22Rv1 (cell line): ENCODE measurements around the gene ZNF587.
"Not testable (repeated sequence)": the region's sequence is repeated elsewhere in the genome, so short reads cannot be mapped to it uniquely, and the experiment has no call there.

Source experiments
- ZFX ChIP-seq: fragments of 450-650 bp; IDR thresholded peaks from 2 replicates; pipeline ENCODE4 v1.6.1; 2017; ENCODE audit warnings: antibody characterized with exemption, borderline replicate concordance
- TF ChIP-seq, protein P1 (sequence below): fragments of 450-650 bp; IDR thresholded peaks from 2 replicates; pipeline ENCODE4 v1.5.1; 2017; ENCODE audit warnings: mild to moderate bottlenecking

DNA sequence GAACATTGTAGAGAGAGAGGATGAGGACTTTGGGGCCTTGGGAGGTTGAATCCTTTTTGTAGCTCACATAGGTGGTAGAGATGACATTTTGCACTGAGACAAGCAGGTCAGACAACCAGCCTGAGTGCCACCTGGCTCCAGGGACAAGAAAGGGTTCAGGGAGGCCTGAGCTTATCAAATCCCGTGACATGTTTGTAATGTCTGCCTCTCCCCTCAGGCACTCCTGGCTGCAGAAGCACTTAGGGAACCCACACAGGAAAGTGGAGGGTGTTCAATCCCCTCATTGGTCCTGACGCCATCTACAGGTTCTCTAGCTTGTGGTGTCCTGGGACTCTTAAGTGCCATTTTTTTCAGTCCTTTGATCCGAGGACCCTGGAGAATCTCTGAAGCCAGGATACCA, 28.6 kb upstream of the ZNF587 start:
- TF ChIP-seq, protein P1, sequence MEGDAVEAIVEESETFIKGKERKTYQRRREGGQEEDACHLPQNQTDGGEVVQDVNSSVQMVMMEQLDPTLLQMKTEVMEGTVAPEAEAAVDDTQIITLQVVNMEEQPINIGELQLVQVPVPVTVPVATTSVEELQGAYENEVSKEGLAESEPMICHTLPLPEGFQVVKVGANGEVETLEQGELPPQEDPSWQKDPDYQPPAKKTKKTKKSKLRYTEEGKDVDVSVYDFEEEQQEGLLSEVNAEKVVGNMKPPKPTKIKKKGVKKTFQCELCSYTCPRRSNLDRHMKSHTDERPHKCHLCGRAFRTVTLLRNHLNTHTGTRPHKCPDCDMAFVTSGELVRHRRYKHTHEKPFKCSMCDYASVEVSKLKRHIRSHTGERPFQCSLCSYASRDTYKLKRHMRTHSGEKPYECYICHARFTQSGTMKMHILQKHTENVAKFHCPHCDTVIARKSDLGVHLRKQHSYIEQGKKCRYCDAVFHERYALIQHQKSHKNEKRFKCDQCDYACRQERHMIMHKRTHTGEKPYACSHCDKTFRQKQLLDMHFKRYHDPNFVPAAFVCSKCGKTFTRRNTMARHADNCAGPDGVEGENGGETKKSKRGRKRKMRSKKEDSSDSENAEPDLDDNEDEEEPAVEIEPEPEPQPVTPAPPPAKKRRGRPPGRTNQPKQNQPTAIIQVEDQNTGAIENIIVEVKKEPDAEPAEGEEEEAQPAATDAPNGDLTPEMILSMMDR: not testable (repeated sequence)
- not testable (repeated sequence) for TF ChIP-seq ZFX
